Left lung (tissue), 10 donors: ENCODE measurements around the gene DCDC2. TPM values are rescaled to one million over a fixed set of nuclear protein-coding genes. Genes with fewer than 3 reads are reported as not detected.

Source experiments
- ATAC-seq: fragments of 200-7000 bp; cut with Tn5 transposase; one replicate; pipeline ENCODE4 v1.9.1; 2020; ENCODE audit warnings: moderate library complexity
- DNase-seq, 4 donors: peaks; one replicate each; pipeline ENCODE4 v3.0.0-alpha.2; 2013 to 2020
- H3K27ac ChIP-seq, 2 donors: fragments of 200-600 bp; sonication (generic) in 1 of 2; one replicate each; pipeline versions ENCODE4 v1.5.0 to v1.8.0; 2020 to 2021
- H3K27me3 ChIP-seq, 2 donors: fragments of 200-600 bp; sonication (generic) in 1 of 2; one replicate each; pipeline versions ENCODE4 v1.5.0 to v1.8.0; 2020 to 2021
- H3K36me3 ChIP-seq, 2 donors: fragments of 200-600 bp; sonication (generic) in 1 of 2; one replicate each; pipeline versions ENCODE4 v1.5.0 to v1.8.0; 2020 to 2021
- H3K4me1 ChIP-seq, 2 donors: fragments of 200-600 bp; one replicate each; pipeline ENCODE4 v1.8.0; 2021
- H3K4me3 ChIP-seq, 2 donors: fragments of 200-600 bp; sonication (generic) in 1 of 2; one replicate each; pipeline versions ENCODE4 v1.5.0 to v1.8.0; 2020 to 2021; ENCODE audit warnings: mild to moderate bottlenecking in 1 of 2
- H3K9me3 ChIP-seq, 2 donors: fragments of 200-600 bp; sonication (generic) in 1 of 2; one replicate each; pipeline versions ENCODE4 v1.5.0 to v1.8.0; 2020 to 2021
- CTCF ChIP-seq, 2 donors: fragments of 200-600 bp; sonication (generic) in 1 of 2; IDR thresholded peaks; one replicate each; pipeline versions ENCODE4 v1.5.0 to v1.8.0; 2021; ENCODE audit warnings: antibody characterized with exemption in 2 of 2
- intact Hi-C, 2 donors: fragments of 100-400 bp; cut with DNase I; formaldehyde crosslinking; loops; one replicate each; pipeline versions ENCODE4 v1.11.2 to v1.14.2; 2022
- polyA plus RNA-seq, 6 donors: library from polyadenylated mRNA; unstranded; fragments of 120-200 nt; gene quantifications; one replicate each; pipeline ENCODE4 v1.2.1, GENCODE V29; 2013; ENCODE audit not compliant: insufficient read length in 6 of 6
- total RNA-seq, 2 donors: library from RNA; stranded (reverse); fragmentation: NEBNext Ultra II Directional; extraction: Animal tissue kit (Norgen Biotek cat#: 25700); gene quantifications; one replicate each; pipeline ENCODE4 v1.2.1, GENCODE V29; 2021
- donor health status: DM: no; HTN: yes; CAD: no.
- donor health status: DM: no; HTN: no; CAD: no.

The DCDC2 gene
- total and polyA plus RNA-seq, 8 donors = 7.8 to 13.7 (median 10.5) TPM

GRCh38 chr6:24131751-24132150, 226.1 kb downstream of the DCDC2 start:
- no peaks in the 10 kb centered on the region for H3K9me3 ChIP-seq
- ATAC-seq (no peak), DNase-seq (no peak)
- no peak for TF ChIP-seq CTCF (IDR thresholded peaks at IDR 0.05)
- H3K4me1 ChIP-seq = no peaks in the 10 kb centered on the region
- H3K27me3 ChIP-seq = no peaks in the 10 kb centered on the region
- intact Hi-C loops = no loop called here
- no peak overlapping the region for H3K4me3 ChIP-seq
- no peak overlapping the region for H3K27ac ChIP-seq
- H3K36me3 ChIP-seq = no peaks in the 10 kb centered on the region

- Histone ChIP-seq H3K36me3 (no peaks in the 10 kb centered on the region), H3K4me1 (no peaks in the 10 kb centered on the region), H3K4me3 (no peak overlapping the region), H3K27me3 (peaks cover 5 to 34% of the 10 kb centered on the region in 2 donors), H3K9me3 (no peaks in the 10 kb centered on the region), H3K27ac (no peak overlapping the region)
- TF ChIP-seq CTCF (IDR thresholded peaks at IDR 0.05) = no peak
- ATAC-seq (no peak), DNase-seq (no peak)
- intact Hi-C loops = no loop called here
These were observed 230.5 kb downstream of the DCDC2 start for GRCh38 chr6:24127316-24127715.

- Histone ChIP-seq H3K27me3 (peaks cover 5 to 34% of the 10 kb centered on the region in 2 donors), H3K36me3 (no peaks in the 10 kb centered on the region), H3K27ac (no peak overlapping the region), H3K9me3 (no peaks in the 10 kb centered on the region), H3K4me3 (no peak overlapping the region), H3K4me1 (no peaks in the 10 kb centered on the region)
- ATAC-seq (peak; percentile 76), DNase-seq (peak in 2 of 4 donors; percentile 82 to 83)
- TF ChIP-seq CTCF (IDR thresholded peaks at IDR 0.05) = no peak
- intact Hi-C loops = no loop called here
These were observed 231.2 kb downstream of the DCDC2 start for GRCh38 chr6:24126586-24127192.

- no peak within 1 kb of the TSS for H3K4me3 ChIP-seq
- intact Hi-C loops = no loop called here
- no peak for TF ChIP-seq CTCF (IDR thresholded peaks at IDR 0.05)
- H3K36me3 ChIP-seq = no peaks in the 10 kb centered on the region
- no peak within 1 kb of the TSS for H3K27ac ChIP-seq
- DNase-seq (no peak), ATAC-seq (no peak)
- no peaks in the 10 kb centered on the region for H3K9me3 ChIP-seq
- H3K27me3 ChIP-seq = peaks cover 5 to 34% of the 10 kb centered on the region in 2 donors
- no peaks in the 10 kb centered on the region for H3K4me1 ChIP-seq
These were observed 231.9 kb downstream of the DCDC2 start, which contains the start of gene NRSN1 for GRCh38 chr6:24125980-24126379. TSS of gene NRSN1 (plus strand) at chr6:24126215. CDS start at chr6:24134328, 8,113 bp downstream.

GRCh38 chr6:24122139-24122538, 235.7 kb downstream of the DCDC2 start:
- no peak for ATAC-seq

More at GRCh38 chr6:24122139-24122538, 235.7 kb downstream of the DCDC2 start:
- no peaks in the 10 kb centered on the region for H3K4me1 ChIP-seq
- H3K27ac ChIP-seq = no peak overlapping the region
- H3K36me3 ChIP-seq = no peaks in the 10 kb centered on the region
- H3K4me3 ChIP-seq = no peak overlapping the region
- no peak for DNase-seq
- intact Hi-C loops = no loop called here
- no peaks in the 10 kb centered on the region for H3K9me3 ChIP-seq
- peaks cover 5 to 34% of the 10 kb centered on the region in 2 donors for H3K27me3 ChIP-seq
- no peak for TF ChIP-seq CTCF (IDR thresholded peaks at IDR 0.05)

Other genes starting within 250 kb of the DCDC2 start
- gene NRSN1, start 231.8 kb downstream of the DCDC2 start, total RNA-seq = not detected
- under 1 TPM; 0.26 to 0.56 (median 0.37) TPM for gene NRSN1, start 231.8 kb downstream of the DCDC2 start, polyA plus RNA-seq
- 10 to 100 TPM; 29.7 to 32.6 TPM for gene MRS2, start 44.9 kb upstream of the DCDC2 start, total RNA-seq
- 10 to 100 TPM; 27.3 to 33.2 (median 31.7) TPM for gene MRS2, start 44.9 kb upstream of the DCDC2 start, polyA plus RNA-seq
- gene GPLD1, start 131.5 kb upstream of the DCDC2 start, total RNA-seq = 1 to 10 TPM; 1.7 to 2.7 TPM
- gene GPLD1, start 131.5 kb upstream of the DCDC2 start, polyA plus RNA-seq = 1 to 10 TPM; 2.3 to 3.8 (median 3.1) TPM
- 10 to 100 TPM; 10.4 to 21.8 TPM for gene ALDH5A1, start 136.9 kb upstream of the DCDC2 start, total RNA-seq
- 10 to 100 TPM in 5 of 6 donors, 1 to 10 TPM in 1; 9.7 to 14.7 (median 12.4) TPM for gene ALDH5A1, start 136.9 kb upstream of the DCDC2 start, polyA plus RNA-seq